Calu3 (cell line): Measurements from ENCODE around the gene PLEKHD1. TPM values are rescaled to one million over a fixed set of nuclear protein-coding genes. Genes with fewer than 3 reads are reported as not detected.
"Not testable (repeated sequence)": the region's sequence is repeated elsewhere in the genome, so short reads cannot be mapped to it uniquely, and the experiment has no call there.

Experiments
- BruUV-seq: library from RNA; stranded (reverse); fragments of 400-500 nt; replicated peaks from 2 replicates; lab custom pipeline; 2021; lab: Mats Ljungman, UMichigan
- CTCF ChIA-PET: fragments of 300-600 bp; sonication (Branson Sonifier 250); formaldehyde crosslinking; loops from one replicate; lab custom pipeline; 2022; ENCODE audit warnings: antibody characterized with exemption; lab: Charles Lee
- DNase-seq: peaks from one replicate; pipeline ENCODE4 v3.0.0; 2022
- H3K27ac Mint-ChIP-seq: one replicate; pipeline ENCODE4 v1.8.0; 2022; ENCODE audit warnings: mixed read lengths; ENCODE audit not compliant: unreplicated experiment
- H3K27me3 Mint-ChIP-seq: one replicate; pipeline ENCODE4 v1.8.0; 2022; ENCODE audit warnings: mixed read lengths; ENCODE audit not compliant: unreplicated experiment
- H3K36me3 Mint-ChIP-seq: one replicate; pipeline ENCODE4 v1.8.0; 2022; ENCODE audit warnings: mild to moderate bottlenecking, moderate library complexity, mixed read lengths; ENCODE audit not compliant: insufficient read depth, unreplicated experiment
- H3K4me1 Mint-ChIP-seq: one replicate; pipeline ENCODE4 v1.8.0; 2022; ENCODE audit warnings: mild to moderate bottlenecking, low read depth, mixed read lengths; ENCODE audit not compliant: unreplicated experiment
- H3K4me3 Mint-ChIP-seq: one replicate; pipeline ENCODE4 v1.8.0; 2022; ENCODE audit warnings: mild to moderate bottlenecking, low read depth, moderate library complexity, mixed read lengths; ENCODE audit not compliant: unreplicated experiment
- H3K9me3 Mint-ChIP-seq: one replicate; pipeline ENCODE4 v1.8.0; 2022; ENCODE audit warnings: low read depth, mixed read lengths; ENCODE audit not compliant: unreplicated experiment
- CTCF ChIP-seq: fragments of 200-600 bp; IDR thresholded peaks from one replicate; pipeline ENCODE4 v1.8.0; 2022; ENCODE audit warnings: antibody characterized with exemption; ENCODE audit not compliant: unreplicated experiment
- intact Hi-C: fragments of 100-400 bp; cut with micrococcal nuclease; formaldehyde crosslinking; loops from one replicate; pipeline ENCODE4 v1.10.0; 2022; ENCODE audit not compliant: unreplicated experiment
- total RNA-seq: library from RNA; stranded (reverse); gene quantifications from 2 replicates; pipeline ENCODE4 v1.2.3, GENCODE V29; 2022

The PLEKHD1 gene
- total RNA-seq, 1 experiment from 2014 or later: 0.73 TPM

GRCh38 chr14:69495341-69495921 is 10.9 kb downstream of the PLEKHD1 start:
- Mint-ChIP-seq H3K36me3 (no peaks in the 10 kb centered on the region), H3K4me3 (no peak overlapping the region), H3K9me3 (no peaks in the 10 kb centered on the region), H3K27ac (no peak overlapping the region), H3K4me1 (no peaks in the 10 kb centered on the region), H3K27me3 (peaks cover 77% of the 10 kb centered on the region)
- BruUV-seq: no TSS peak
- intact Hi-C loops: no loop called here
- no peak for DNase-seq
- CTCF ChIA-PET: no interaction called here
- TF ChIP-seq CTCF: no peak

- H3K9me3 Mint-ChIP-seq, DNase-seq, H3K4me1 Mint-ChIP-seq, H3K36me3 Mint-ChIP-seq, BruUV-seq, H3K4me3 Mint-ChIP-seq, H3K27ac Mint-ChIP-seq, intact Hi-C loops, CTCF ChIA-PET: not testable (repeated sequence)
- peaks cover 74% of the 10 kb centered on the region for H3K27me3 Mint-ChIP-seq
Measured at GRCh38 chr14:69497866-69498265, 13.3 kb downstream of the PLEKHD1 start.

GRCh38 chr14:69498286-69498685 is 13.8 kb downstream of the PLEKHD1 start:
- H3K4me3 Mint-ChIP-seq, DNase-seq, H3K4me1 Mint-ChIP-seq, H3K36me3 Mint-ChIP-seq, BruUV-seq, H3K27ac Mint-ChIP-seq, intact Hi-C loops, H3K9me3 Mint-ChIP-seq: not testable (repeated sequence)
- CTCF ChIA-PET: interaction anchor here (0.6 kb wide), 1 partner anchor 120 kb away, joined by 3 read pairs; no protein-coding TSS in a partner anchor
- peaks cover 73% of the 10 kb centered on the region for H3K27me3 Mint-ChIP-seq

DNA sequence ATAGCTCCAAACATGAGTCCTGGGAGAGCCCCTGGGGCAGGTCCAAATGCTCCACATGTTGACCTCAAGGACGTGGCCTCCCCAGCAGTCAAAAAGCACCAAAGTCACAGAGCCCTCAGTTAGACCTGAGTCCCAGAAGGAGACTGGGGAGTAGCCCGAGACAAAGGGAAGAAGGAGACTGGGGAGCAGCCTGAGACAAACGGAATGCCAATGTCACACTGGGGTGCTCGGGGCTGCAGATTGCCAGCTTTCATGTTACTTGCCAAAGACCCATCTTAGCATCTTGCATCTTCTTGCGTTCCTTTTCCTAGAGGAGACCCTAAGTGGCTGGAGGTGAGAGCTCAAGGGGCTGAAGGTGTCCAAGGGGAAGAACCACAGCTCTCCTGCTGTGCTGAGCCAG is 14.9 kb downstream of the PLEKHD1 start:
- CTCF ChIA-PET: interaction anchor here (1.1 kb wide), 1 partner anchor 71 kb away, joined by 3 read pairs; no protein-coding TSS in a partner anchor
- Mint-ChIP-seq H3K27ac (no peak overlapping the region), H3K36me3 (no peaks in the 10 kb centered on the region), H3K9me3 (no peaks in the 10 kb centered on the region), H3K27me3 (peaks cover 62% of the 10 kb centered on the region), H3K4me3 (no peak overlapping the region), H3K4me1 (no peaks in the 10 kb centered on the region)
- no TSS peak for BruUV-seq
- no peak for DNase-seq
- intact Hi-C loops: no loop called here
- TF ChIP-seq CTCF: no peak

DNA sequence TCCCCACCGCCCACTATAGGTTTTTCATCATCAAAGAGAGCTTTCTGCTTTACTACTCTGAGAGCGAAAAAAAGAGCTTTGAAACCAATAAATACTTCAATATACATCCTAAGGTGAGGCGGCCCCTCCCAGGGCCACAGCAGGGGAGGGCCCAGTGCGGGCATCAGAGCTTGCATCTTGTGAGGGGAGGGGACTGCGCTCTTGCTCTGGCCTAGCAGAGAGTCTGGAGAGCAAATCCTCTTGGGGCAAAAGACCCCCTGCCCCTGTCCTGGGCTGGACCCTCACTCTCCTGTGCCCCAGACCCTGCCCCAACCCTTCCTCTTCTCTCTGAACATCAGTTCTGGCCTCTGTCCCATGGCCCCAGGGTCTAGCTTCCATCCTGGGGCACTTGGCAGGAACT is 15.6 kb downstream of the PLEKHD1 start:
- TF ChIP-seq CTCF: no peak
- DNase-seq: no peak
- H3K36me3 Mint-ChIP-seq: no peaks in the 10 kb centered on the region
- no peaks in the 10 kb centered on the region for H3K9me3 Mint-ChIP-seq
- no TSS peak for BruUV-seq
- H3K27ac Mint-ChIP-seq: no peak overlapping the region
- intact Hi-C loops: no loop called here
- H3K27me3 Mint-ChIP-seq: peaks cover 55% of the 10 kb centered on the region
- CTCF ChIA-PET: interaction anchor here (1.1 kb wide), 1 partner anchor 71 kb away, joined by 3 read pairs; no protein-coding TSS in a partner anchor
- no peaks in the 10 kb centered on the region for H3K4me1 Mint-ChIP-seq
- no peak overlapping the region for H3K4me3 Mint-ChIP-seq
